ENCODE data around the gene CCDC201. TPM values are rescaled to one million over a fixed set of nuclear protein-coding genes. Genes with fewer than 3 reads are reported as not detected.
"Not testable (repeated sequence)": the region's sequence is repeated elsewhere in the genome, so short reads cannot be mapped to it uniquely, and the experiment has no call there.

Gene CCDC201
- total and polyA plus RNA-seq, 2 of the 8 experiments (the other 6 are each of a cell fraction or from before 2014, with no cell fraction given), result not detected

DNA sequence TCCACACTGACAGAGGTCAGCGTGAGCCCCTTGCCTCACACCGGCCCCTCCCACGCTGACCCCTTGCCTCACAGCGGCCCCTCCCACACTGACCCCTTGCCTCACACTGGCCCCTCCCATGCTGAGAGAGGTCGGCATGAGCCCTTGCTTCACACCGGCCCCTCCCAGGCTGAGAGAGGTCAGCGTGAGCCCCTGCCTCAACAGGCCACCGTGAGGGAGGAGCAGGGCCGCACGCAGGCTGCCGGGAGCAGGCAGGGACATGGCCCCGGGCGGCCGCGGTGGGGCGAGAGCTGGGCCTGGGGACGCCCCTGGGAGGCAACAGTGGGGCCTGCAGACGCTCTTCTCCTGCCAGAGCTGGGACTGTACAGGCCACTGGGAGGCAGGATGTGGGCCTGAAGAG, 59.1 kb downstream of the CCDC201 start:
- H3K79me1 ChIP-seq (ENCODE audit: low read depth, low read length), result not testable (repeated sequence)

More for the DNA sequence above, 59.1 kb downstream of the CCDC201 start:
- H3K4me3 ChIP-seq (ENCODE audit: extremely low read depth in 1 of 4, insufficient read depth in 2 of 4, low read depth in 3 of 4, low read length in 4 of 4); H2AK5ac ChIP-seq (ENCODE audit: low read depth, low read length); H4K20me1 ChIP-seq (replicated peaks in 1 of 2; ENCODE audit: control insufficient read depth in 1 of 2, insufficient read depth in 2 of 2, low read length in 2 of 2); H2AFZ ChIP-seq (ENCODE audit: low read length); H3K27me3 ChIP-seq (replicated peaks in 1 of 4; ENCODE audit: control insufficient read depth in 3 of 4, extremely low read depth in 1 of 4, insufficient read depth in 3 of 4, low read length in 3 of 4); H2BK15ac ChIP-seq (ENCODE audit: low read length); H3K4me2 ChIP-seq (ENCODE audit: insufficient read depth in 1 of 2, low read depth in 2 of 2, low read length in 2 of 2); H4K8ac ChIP-seq (ENCODE audit: extremely low read depth, insufficient read depth, low read length); H2BK20ac ChIP-seq (ENCODE audit: low read length); POLR2A ChIA-PET (ENCODE audit: partially characterized antibody); H3K23me2 ChIP-seq (ENCODE audit: low read depth, low read length); H3K56ac ChIP-seq (replicated peaks; ENCODE audit: insufficient read length, low read depth, low read length); H3K4me1 ChIP-seq (replicated peaks in 1 of 4; ENCODE audit: control insufficient read depth in 3 of 4, insufficient read depth in 4 of 4, low read length in 3 of 4); H3K14ac ChIP-seq (ENCODE audit: insufficient read length); DNase-seq (ENCODE audit: low read depth in 1 of 2, low spot score in 2 of 2); H3K79me2 ChIP-seq (ENCODE audit: control insufficient read depth in 1 of 2, insufficient read depth in 2 of 2, low read length in 2 of 2); H4K5ac ChIP-seq (ENCODE audit: insufficient read length, low read depth, low read length); H3K23ac ChIP-seq (ENCODE audit: insufficient read length); H3K9ac ChIP-seq (replicated peaks in 1 of 4; ENCODE audit: extremely low read depth in 1 of 4, low read depth in 3 of 4, low read length in 3 of 4); H2BK5ac ChIP-seq (ENCODE audit: low read depth, low read length); H4K91ac ChIP-seq (replicated peaks; ENCODE audit: insufficient read length, low read length); H3K27ac ChIP-seq (ENCODE audit: low read depth, low read length); H3K18ac ChIP-seq (ENCODE audit: extremely low read depth, low read length); H3K4ac ChIP-seq (replicated peaks; ENCODE audit: insufficient read length, low read depth, low read length); H3K9me3 ChIP-seq (ENCODE audit: insufficient read depth in 2 of 2, low read depth in 1 of 2, low read length in 1 of 2); H2BK12ac ChIP-seq (ENCODE audit: low read depth, low read length); H3K36me3 ChIP-seq (ENCODE audit: control insufficient read depth in 2 of 4, insufficient read depth in 4 of 4, low read length in 3 of 4); FAIRE-seq; H2BK120ac ChIP-seq (replicated peaks; ENCODE audit: low read depth, low read length): not testable (repeated sequence)
- CTCF ChIA-PET (ENCODE audit: partially characterized antibody), result interaction anchor here (0.6 kb wide), 1 partner anchor 56 kb away, joined by 4 read pairs; no protein-coding TSS in a partner anchor
- 95% methylated on average over 11 of the region's 18 CpGs; no CpG with 5 or more reads in 1 of the 2 experiments for WGBS, 2 experiments (ENCODE audit: extremely low coverage in 1 of 2, insufficient coverage in 1 of 2, insufficient read length in 1 of 2, insufficient replicate concordance in 2 of 2, low coverage in 1 of 2, low lambda C conversion rate in 2 of 2, missing lambda C conversion rate in 1 of 2)

All from H1 (cell line).